Measurements from ENCODE around the gene WFS1. TPM values are rescaled to one million over a fixed set of nuclear protein-coding genes. Genes with fewer than 3 reads are reported as not detected.

The WFS1 gene
- total RNA-seq, 1 experiment from 2014 or later, result 21.5 TPM

DNA sequence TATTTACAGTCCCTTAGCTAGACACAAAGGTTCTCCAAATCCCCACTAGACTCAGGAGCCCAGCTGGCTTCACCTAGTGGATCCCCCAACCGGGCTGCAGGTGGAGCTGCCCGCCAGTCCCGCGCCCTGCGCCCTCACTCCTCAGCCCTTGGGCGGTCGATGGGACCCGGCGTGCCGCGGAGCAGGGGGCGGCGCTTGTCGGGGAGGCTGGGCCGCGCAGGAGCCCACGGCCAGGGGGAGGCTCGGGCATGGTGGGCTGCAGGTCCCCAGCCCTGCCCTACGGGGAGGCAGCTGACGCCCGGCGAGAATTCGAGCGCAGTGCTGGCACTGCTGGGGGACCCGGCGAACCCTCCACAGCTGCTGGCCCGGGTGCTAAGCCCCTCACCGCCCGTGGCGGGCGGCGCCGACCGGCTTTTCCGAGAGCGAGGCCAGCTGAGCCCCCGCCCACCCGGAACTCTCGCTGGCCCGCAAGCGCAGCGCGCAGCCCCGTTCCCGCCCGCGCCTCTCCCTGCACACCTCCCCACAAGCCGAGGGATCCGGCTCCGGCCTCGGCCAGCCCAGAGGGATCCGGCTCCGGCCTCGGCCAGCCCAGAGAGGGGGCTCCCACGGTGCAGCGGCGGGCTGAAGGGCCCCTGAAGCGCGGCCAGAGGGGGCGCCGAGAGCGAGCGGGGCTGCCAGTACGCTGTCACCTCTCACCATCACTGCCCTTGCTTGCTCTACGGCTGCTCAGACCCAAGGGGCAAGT lies 39.4 kb downstream of the WFS1 start:
- ChIA-PET RAD21 (ENCODE audit: low non-redundant PET in 1 of 2, low total read pairs in 2 of 2, uncharacterized antibody in 2 of 2, unreplicated experiment in 2 of 2) (no interaction called here), CTCF (no interaction called here), POLR2A (no interaction called here)
- Histone ChIP-seq H4K20me1 (ENCODE audit: insufficient read depth) (no peaks in the 10 kb centered on the region), H3K4me3 (replicated peaks in 1 of 2; ENCODE audit: low read depth in 1 of 2, low read length in 2 of 2) (no peak overlapping the region), H3K9ac (ENCODE audit: low read length) (no peak overlapping the region), H2AFZ (ENCODE audit: low read depth, low read length, poor library complexity, severe bottlenecking) (no peak overlapping the region), H3K27ac (ENCODE audit: low read depth, low read length) (no peak overlapping the region), H3K36me3 (ENCODE audit: control insufficient read depth in 1 of 2, insufficient read depth in 2 of 2, low read length in 2 of 2) (no peaks in the 10 kb centered on the region), H3K4me2 (ENCODE audit: low read length) (no peak overlapping the region), H3K79me2 (ENCODE audit: insufficient read depth, low read length) (no peaks in the 10 kb centered on the region), H3K4me1 (ENCODE audit: control insufficient read depth in 1 of 2, insufficient read depth in 2 of 2, low read length in 2 of 2) (no peaks in the 10 kb centered on the region), H3K9me2 (ENCODE audit: insufficient read depth) (no peaks in the 10 kb centered on the region), H3K9me3 (ENCODE audit: control insufficient read depth in 1 of 2, insufficient read depth in 1 of 2, low read depth in 1 of 2, low read length in 2 of 2) (no peaks in the 10 kb centered on the region), H3K27me3 (ENCODE audit: insufficient read depth, low read length) (no peaks in the 10 kb centered on the region)
- intact Hi-C loops (cut with micrococcal nuclease), result no loop called here
- no peak for DNase-seq (ENCODE audit: low read depth, low spot score)
- ATAC-seq, result no peak
- BruUV-seq (replicated peaks), result no TSS peak
- no peak for TF ChIP-seq TCF7L2 (IDR thresholded peaks at IDR 0.05; ENCODE audit: borderline replicate concordance, extremely low read depth, insufficient read depth, insufficient read length)
- no peak for TF ChIP-seq ELF1 (IDR thresholded peaks at IDR 0.05; ENCODE audit: borderline replicate concordance, low read depth)
- no peak for TF ChIP-seq MAX (IDR thresholded peaks at IDR 0.05)
- TF ChIP-seq ZBTB33 (IDR thresholded peaks at IDR 0.05; ENCODE audit: extremely low read depth, insufficient replicate concordance, low read length), result no peak
- no peak for TF ChIP-seq YY1 (IDR thresholded peaks at IDR 0.05; ENCODE audit: extremely low read depth, insufficient replicate concordance, low read depth, low read length)
- TF ChIP-seq CBX3 (IDR thresholded peaks at IDR 0.05; ENCODE audit: low read depth), result no peak
- no peak for TF ChIP-seq SP1 (IDR thresholded peaks at IDR 0.05; ENCODE audit: low read depth)
- TF ChIP-seq, protein P1, sequence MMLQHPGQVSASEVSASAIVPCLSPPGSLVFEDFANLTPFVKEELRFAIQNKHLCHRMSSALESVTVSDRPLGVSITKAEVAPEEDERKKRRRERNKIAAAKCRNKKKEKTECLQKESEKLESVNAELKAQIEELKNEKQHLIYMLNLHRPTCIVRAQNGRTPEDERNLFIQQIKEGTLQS (IDR thresholded peaks at IDR 0.05), result no peak
- TF ChIP-seq EZH2 (IDR thresholded peaks at IDR 0.05), result no peak
- TF ChIP-seq EZH2phosphoT487 (IDR thresholded peaks at IDR 0.05; ENCODE audit: borderline replicate concordance), result no peak
- TF ChIP-seq, protein P2, sequence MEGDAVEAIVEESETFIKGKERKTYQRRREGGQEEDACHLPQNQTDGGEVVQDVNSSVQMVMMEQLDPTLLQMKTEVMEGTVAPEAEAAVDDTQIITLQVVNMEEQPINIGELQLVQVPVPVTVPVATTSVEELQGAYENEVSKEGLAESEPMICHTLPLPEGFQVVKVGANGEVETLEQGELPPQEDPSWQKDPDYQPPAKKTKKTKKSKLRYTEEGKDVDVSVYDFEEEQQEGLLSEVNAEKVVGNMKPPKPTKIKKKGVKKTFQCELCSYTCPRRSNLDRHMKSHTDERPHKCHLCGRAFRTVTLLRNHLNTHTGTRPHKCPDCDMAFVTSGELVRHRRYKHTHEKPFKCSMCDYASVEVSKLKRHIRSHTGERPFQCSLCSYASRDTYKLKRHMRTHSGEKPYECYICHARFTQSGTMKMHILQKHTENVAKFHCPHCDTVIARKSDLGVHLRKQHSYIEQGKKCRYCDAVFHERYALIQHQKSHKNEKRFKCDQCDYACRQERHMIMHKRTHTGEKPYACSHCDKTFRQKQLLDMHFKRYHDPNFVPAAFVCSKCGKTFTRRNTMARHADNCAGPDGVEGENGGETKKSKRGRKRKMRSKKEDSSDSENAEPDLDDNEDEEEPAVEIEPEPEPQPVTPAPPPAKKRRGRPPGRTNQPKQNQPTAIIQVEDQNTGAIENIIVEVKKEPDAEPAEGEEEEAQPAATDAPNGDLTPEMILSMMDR (IDR thresholded peaks at IDR 0.05 in 2 of 3, conservative IDR thresholded peaks at IDR 0.05 in 1 of 3; ENCODE audit: borderline replicate concordance in 1 of 3, insufficient read depth in 1 of 3, low read depth in 2 of 3, low read length in 2 of 3), result no peak
- TF ChIP-seq ZNF274 (IDR thresholded peaks at IDR 0.05; ENCODE audit: low read depth, low read length), result no peak
- no peak for TF ChIP-seq SIN3A (IDR thresholded peaks at IDR 0.05; ENCODE audit: low read depth)
- no peak for TF ChIP-seq CEBPB (IDR thresholded peaks at IDR 0.05; ENCODE audit: low read depth)
- no peak for TF ChIP-seq SRF (IDR thresholded peaks at IDR 0.05; ENCODE audit: low read depth)

Data from HCT116 (cell line).